ENCODE data around the gene INTS11.

- TF ChIP-seq RAD21 (IDR thresholded peaks at IDR 0.05; ENCODE audit: low read depth) (no peak), USF1 (IDR thresholded peaks at IDR 0.05) (no peak), EP300 (IDR thresholded peaks at IDR 0.05; ENCODE audit: borderline replicate concordance) (no peak)
Measured at GRCh38 chr1:1336446-1336845, 12.0 kb upstream of the INTS11 start.
